ENCODE results near the gene INSR.

The INSR gene

GRCh38 chr19:7297742-7298141, 3.5 kb upstream of the INSR start:
- peaks cover 11% of the 10 kb centered on the region for H3K27me3 ChIP-seq (replicated peaks; ENCODE audit: control insufficient read depth, insufficient read depth, low read length, poor library complexity, severe bottlenecking)

GRCh38 chr19:7295912-7296536, 1.8 kb upstream of the INSR start:
- Histone ChIP-seq H3K27ac (ENCODE audit: insufficient read depth, low read length, poor library complexity, severe bottlenecking) (no peak overlapping the region), H3K9me3 (ENCODE audit: control insufficient read depth, low read length) (no peaks in the 10 kb centered on the region), H3K4me3 (ENCODE audit: insufficient read depth, low read depth, low read length, poor library complexity, severe bottlenecking) (no peak overlapping the region), H3K27me3 (replicated peaks; ENCODE audit: control insufficient read depth, insufficient read depth, low read length, poor library complexity, severe bottlenecking) (peaks cover 11% of the 10 kb centered on the region), H3K36me3 (ENCODE audit: control insufficient read depth, insufficient read depth, low read length) (no peaks in the 10 kb centered on the region), H3K4me1 (ENCODE audit: control insufficient read depth, insufficient read depth, low read length, poor library complexity, severe bottlenecking) (peaks cover 17% of the 10 kb centered on the region)
- DNase-seq, result no peak

More at GRCh38 chr19:7297742-7298141, 3.5 kb upstream of the INSR start:
- no peak for DNase-seq
- H3K9me3 ChIP-seq (ENCODE audit: control insufficient read depth, low read length), result no peaks in the 10 kb centered on the region
- no peak overlapping the region for H3K27ac ChIP-seq (ENCODE audit: insufficient read depth, low read length, poor library complexity, severe bottlenecking)
- no peak overlapping the region for H3K4me3 ChIP-seq (ENCODE audit: insufficient read depth, low read depth, low read length, poor library complexity, severe bottlenecking)
- H3K36me3 ChIP-seq (ENCODE audit: control insufficient read depth, insufficient read depth, low read length), result no peaks in the 10 kb centered on the region
- peaks cover 17% of the 10 kb centered on the region for H3K4me1 ChIP-seq (ENCODE audit: control insufficient read depth, insufficient read depth, low read length, poor library complexity, severe bottlenecking)

- Histone ChIP-seq H3K9me3 (ENCODE audit: control insufficient read depth, low read length) (no peaks in the 10 kb centered on the region), H3K27me3 (replicated peaks; ENCODE audit: control insufficient read depth, insufficient read depth, low read length, poor library complexity, severe bottlenecking) (peaks cover 11% of the 10 kb centered on the region), H3K4me3 (ENCODE audit: insufficient read depth, low read depth, low read length, poor library complexity, severe bottlenecking) (peak overlapping the region; percentile 38), H3K27ac (ENCODE audit: insufficient read depth, low read length, poor library complexity, severe bottlenecking) (no peak overlapping the region), H3K4me1 (ENCODE audit: control insufficient read depth, insufficient read depth, low read length, poor library complexity, severe bottlenecking) (peaks cover 17% of the 10 kb centered on the region), H3K36me3 (ENCODE audit: control insufficient read depth, insufficient read depth, low read length) (no peaks in the 10 kb centered on the region)
- DNase-seq, result no peak
Observed at GRCh38 chr19:7294558-7295212, 471 bp upstream of the INSR start.

GRCh38 chr19:7292950-7293761, 1.1 kb downstream of the INSR start:
- Histone ChIP-seq H3K27ac (ENCODE audit: insufficient read depth, low read length, poor library complexity, severe bottlenecking) (no peak overlapping the region), H3K9me3 (ENCODE audit: control insufficient read depth, low read length) (no peaks in the 10 kb centered on the region), H3K4me3 (ENCODE audit: insufficient read depth, low read depth, low read length, poor library complexity, severe bottlenecking) (no peak overlapping the region), H3K36me3 (ENCODE audit: control insufficient read depth, insufficient read depth, low read length) (no peaks in the 10 kb centered on the region), H3K27me3 (replicated peaks; ENCODE audit: control insufficient read depth, insufficient read depth, low read length, poor library complexity, severe bottlenecking) (peaks cover 6% of the 10 kb centered on the region), H3K4me1 (ENCODE audit: control insufficient read depth, insufficient read depth, low read length, poor library complexity, severe bottlenecking) (peaks cover 17% of the 10 kb centered on the region)
- DNase-seq, result no peak

- DNase-seq, result no peak
- Histone ChIP-seq H3K27me3 (replicated peaks; ENCODE audit: control insufficient read depth, insufficient read depth, low read length, poor library complexity, severe bottlenecking) (peaks cover 5% of the 10 kb centered on the region), H3K4me1 (ENCODE audit: control insufficient read depth, insufficient read depth, low read length, poor library complexity, severe bottlenecking) (peaks cover 17% of the 10 kb centered on the region), H3K36me3 (ENCODE audit: control insufficient read depth, insufficient read depth, low read length) (no peaks in the 10 kb centered on the region), H3K9me3 (ENCODE audit: control insufficient read depth, low read length) (no peaks in the 10 kb centered on the region), H3K27ac (ENCODE audit: insufficient read depth, low read length, poor library complexity, severe bottlenecking) (no peak overlapping the region), H3K4me3 (ENCODE audit: insufficient read depth, low read depth, low read length, poor library complexity, severe bottlenecking) (no peak overlapping the region)
Observed at GRCh38 chr19:7292352-7292949, 1.8 kb downstream of the INSR start.

GRCh38 chr19:7288977-7289376, 5.2 kb downstream of the INSR start:
- no peaks in the 10 kb centered on the region for H3K36me3 ChIP-seq (ENCODE audit: control insufficient read depth, insufficient read depth, low read length)
- H3K4me3 ChIP-seq (ENCODE audit: insufficient read depth, low read depth, low read length, poor library complexity, severe bottlenecking), result no peak overlapping the region
- DNase-seq, result no peak
- H3K27ac ChIP-seq (ENCODE audit: insufficient read depth, low read length, poor library complexity, severe bottlenecking), result no peak overlapping the region
- H3K9me3 ChIP-seq (ENCODE audit: control insufficient read depth, low read length), result no peaks in the 10 kb centered on the region
- peaks cover 8% of the 10 kb centered on the region for H3K4me1 ChIP-seq (ENCODE audit: control insufficient read depth, insufficient read depth, low read length, poor library complexity, severe bottlenecking)
- H3K27me3 ChIP-seq (replicated peaks; ENCODE audit: control insufficient read depth, insufficient read depth, low read length, poor library complexity, severe bottlenecking), result no peaks in the 10 kb centered on the region

- H3K4me1 ChIP-seq (ENCODE audit: control insufficient read depth, insufficient read depth, low read length, poor library complexity, severe bottlenecking), result peaks cover 2% of the 10 kb centered on the region
- no peaks in the 10 kb centered on the region for H3K27me3 ChIP-seq (replicated peaks; ENCODE audit: control insufficient read depth, insufficient read depth, low read length, poor library complexity, severe bottlenecking)
- H3K9me3 ChIP-seq (ENCODE audit: control insufficient read depth, low read length), result no peaks in the 10 kb centered on the region
- no peak overlapping the region for H3K27ac ChIP-seq (ENCODE audit: insufficient read depth, low read length, poor library complexity, severe bottlenecking)
- H3K36me3 ChIP-seq (ENCODE audit: control insufficient read depth, insufficient read depth, low read length), result no peaks in the 10 kb centered on the region
- no peak overlapping the region for H3K4me3 ChIP-seq (ENCODE audit: insufficient read depth, low read depth, low read length, poor library complexity, severe bottlenecking)
- DNase-seq, result no peak
Observed at GRCh38 chr19:7288131-7288530, 6.1 kb downstream of the INSR start.

- DNase-seq, result no peak
- H3K36me3 ChIP-seq (ENCODE audit: control insufficient read depth, insufficient read depth, low read length), result no peaks in the 10 kb centered on the region
- no peaks in the 10 kb centered on the region for H3K4me1 ChIP-seq (ENCODE audit: control insufficient read depth, insufficient read depth, low read length, poor library complexity, severe bottlenecking)
- no peak overlapping the region for H3K4me3 ChIP-seq (ENCODE audit: insufficient read depth, low read depth, low read length, poor library complexity, severe bottlenecking)
- H3K27ac ChIP-seq (ENCODE audit: insufficient read depth, low read length, poor library complexity, severe bottlenecking), result no peak overlapping the region
- H3K9me3 ChIP-seq (ENCODE audit: control insufficient read depth, low read length), result no peaks in the 10 kb centered on the region
- H3K27me3 ChIP-seq (replicated peaks; ENCODE audit: control insufficient read depth, insufficient read depth, low read length, poor library complexity, severe bottlenecking), result no peaks in the 10 kb centered on the region
Observed at GRCh38 chr19:7287722-7288121, 6.5 kb downstream of the INSR start.

- no peaks in the 10 kb centered on the region for H3K27me3 ChIP-seq (replicated peaks; ENCODE audit: control insufficient read depth, insufficient read depth, low read length, poor library complexity, severe bottlenecking)
- H3K27ac ChIP-seq (ENCODE audit: insufficient read depth, low read length, poor library complexity, severe bottlenecking), result no peak overlapping the region
- no peaks in the 10 kb centered on the region for H3K4me1 ChIP-seq (ENCODE audit: control insufficient read depth, insufficient read depth, low read length, poor library complexity, severe bottlenecking)
- no peaks in the 10 kb centered on the region for H3K9me3 ChIP-seq (ENCODE audit: control insufficient read depth, low read length)
- H3K36me3 ChIP-seq (ENCODE audit: control insufficient read depth, insufficient read depth, low read length), result no peaks in the 10 kb centered on the region
- H3K4me3 ChIP-seq (ENCODE audit: insufficient read depth, low read depth, low read length, poor library complexity, severe bottlenecking), result no peak overlapping the region
- no peak for DNase-seq
Observed at GRCh38 chr19:7280940-7281666, 13.1 kb downstream of the INSR start.
